Measurements from ENCODE around the gene MYO1D.
"Not testable (repeated sequence)": the region's sequence is repeated elsewhere in the genome, so short reads cannot be mapped to it uniquely, and the experiment has no call there.

MYO1D gene

GRCh38 chr17:32854207-32854606, 22.7 kb downstream of the MYO1D start:
- DNase-seq = no peak

- DNase-seq = no peak
These were observed 24.1 kb downstream of the MYO1D start for GRCh38 chr17:32852811-32853210.

DNA sequence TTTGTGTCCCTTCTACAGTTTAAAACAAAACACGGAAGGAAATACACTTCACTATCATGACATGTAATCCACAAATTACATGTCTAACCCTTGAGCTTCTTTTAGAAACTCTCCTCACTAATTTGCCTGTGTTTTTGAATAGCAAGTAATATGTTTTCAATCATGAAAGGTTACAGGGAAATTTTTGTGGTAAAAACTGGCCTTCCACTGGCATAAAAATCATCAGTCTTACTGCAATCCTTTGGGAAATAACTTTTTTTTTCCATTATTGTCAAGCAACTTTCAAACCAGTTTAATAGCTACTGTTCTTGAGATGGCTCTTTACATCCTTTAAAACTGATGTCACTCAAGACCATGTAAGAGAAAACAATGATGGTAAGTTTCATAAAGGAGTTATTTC, 27.0 kb downstream of the MYO1D start:
- no peak for DNase-seq

DNA sequence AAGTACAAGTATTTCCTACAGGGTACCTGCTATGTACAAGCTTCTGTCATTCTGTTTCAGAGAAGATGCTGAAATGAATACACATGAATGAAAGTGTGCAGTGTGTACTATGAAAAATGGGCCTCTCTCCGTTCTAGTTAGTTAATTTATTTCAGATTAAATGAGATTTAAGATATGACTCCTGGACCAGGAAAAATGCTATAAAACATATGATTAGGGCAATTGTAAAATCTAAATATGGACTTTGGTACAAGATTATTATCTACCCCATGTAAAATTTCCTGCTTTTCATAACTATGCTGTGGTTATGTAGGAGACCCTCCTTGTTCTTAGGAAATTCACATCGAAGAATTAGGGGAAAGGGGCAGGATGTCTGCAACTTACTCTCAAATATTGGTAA, 28.9 kb downstream of the MYO1D start:
- no peak for DNase-seq

- DNase-seq = no peak
These were observed 30.8 kb downstream of the MYO1D start for GRCh38 chr17:32846143-32846542.

- DNase-seq = no peak
These were observed 36.7 kb downstream of the MYO1D start for GRCh38 chr17:32840241-32840640.

DNA sequence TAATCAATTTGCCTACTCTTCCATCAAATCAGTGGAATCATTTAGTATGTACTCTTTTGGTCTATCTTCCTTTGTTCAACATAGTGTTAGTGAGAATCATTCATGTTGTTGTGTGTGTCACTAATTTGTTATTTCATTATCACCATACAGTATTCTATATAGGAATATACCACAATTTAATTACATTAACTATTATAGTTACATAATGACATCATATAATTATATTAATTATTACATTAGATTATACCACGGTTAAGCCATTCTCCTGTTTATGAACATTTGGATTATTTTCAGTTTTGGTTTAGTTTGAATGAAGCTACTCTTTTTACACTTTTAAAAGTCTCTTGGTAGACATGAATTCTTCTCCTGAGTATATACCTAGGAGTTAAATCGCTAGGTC, 40.4 kb downstream of the MYO1D start:
- DNase-seq = no peak

DNA sequence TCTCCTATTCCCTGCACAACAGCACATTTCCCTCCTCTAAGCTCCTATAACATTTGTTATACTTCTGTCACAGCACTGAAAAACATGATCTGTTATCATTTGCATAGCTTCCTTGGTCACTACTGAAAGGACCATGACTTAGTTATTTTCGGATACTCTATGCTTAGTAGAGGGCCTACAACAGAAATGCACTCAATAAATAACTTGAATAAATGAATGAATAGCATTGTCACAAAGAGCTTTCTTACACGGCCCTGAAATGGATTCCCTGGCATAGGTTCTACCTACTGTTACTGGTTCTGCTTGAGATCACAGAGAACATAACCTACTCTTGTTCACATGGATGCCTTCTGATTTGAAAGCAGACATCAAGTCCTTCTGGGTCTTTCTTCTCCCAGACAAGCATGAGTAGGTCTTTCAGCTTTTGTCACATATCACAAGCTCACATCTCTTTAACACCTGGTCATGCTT, 41.6 kb downstream of the MYO1D start:
- DNase-seq = no peak

DNA sequence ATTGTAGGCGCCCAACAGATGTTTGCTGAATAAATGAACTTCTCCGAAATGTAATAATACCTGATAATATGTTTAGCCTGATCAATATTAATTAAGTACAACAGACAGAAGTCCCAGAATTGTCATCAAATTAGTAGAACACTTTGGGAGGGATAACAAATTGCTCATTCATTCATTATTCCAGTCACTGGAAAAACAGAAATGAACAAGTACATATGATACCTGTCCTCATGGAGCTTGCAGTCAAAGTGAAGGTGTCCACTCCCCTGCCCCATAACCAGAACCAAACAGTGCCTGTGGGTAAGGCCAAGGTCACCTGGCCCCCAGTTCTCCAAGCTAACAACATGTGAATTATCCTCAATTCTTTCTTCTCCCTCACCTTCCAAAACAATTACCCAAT, 42.8 kb downstream of the MYO1D start:
- DNase-seq = no peak

GRCh38 chr17:32833526-32833925, 43.4 kb downstream of the MYO1D start:
- no peak for DNase-seq

- DNase-seq = no peak
These were observed 43.8 kb downstream of the MYO1D start for GRCh38 chr17:32833076-32833475.

DNA sequence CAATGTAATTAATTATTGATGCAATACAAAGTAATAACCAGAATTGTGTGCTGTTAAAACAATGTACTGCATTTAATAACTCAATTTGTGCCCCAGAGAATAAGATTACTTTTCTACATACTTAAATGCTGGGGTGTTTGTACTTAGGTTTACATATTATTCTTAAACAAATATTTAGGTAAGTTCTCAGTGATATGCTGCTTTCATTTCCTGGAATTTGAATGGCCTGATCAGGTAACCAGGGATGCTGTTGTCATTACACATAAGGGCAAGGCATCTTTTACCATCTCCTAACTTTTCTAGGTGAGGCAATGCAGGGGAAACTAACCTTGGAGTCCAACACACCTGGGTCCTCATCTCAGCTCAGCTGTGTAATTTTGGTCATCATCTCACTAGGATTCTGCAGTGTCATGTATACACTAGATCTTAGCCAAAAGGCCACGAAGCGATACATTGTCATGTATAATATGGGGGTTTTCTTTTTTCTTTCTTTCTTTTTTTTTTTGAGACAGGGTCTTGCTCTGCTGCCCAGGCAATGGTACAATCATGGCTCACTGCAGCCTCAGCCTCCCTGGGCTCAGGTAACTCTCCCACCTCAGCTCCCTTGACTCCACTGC, 45.2 kb downstream of the MYO1D start:
- DNase-seq = no peak

DNA sequence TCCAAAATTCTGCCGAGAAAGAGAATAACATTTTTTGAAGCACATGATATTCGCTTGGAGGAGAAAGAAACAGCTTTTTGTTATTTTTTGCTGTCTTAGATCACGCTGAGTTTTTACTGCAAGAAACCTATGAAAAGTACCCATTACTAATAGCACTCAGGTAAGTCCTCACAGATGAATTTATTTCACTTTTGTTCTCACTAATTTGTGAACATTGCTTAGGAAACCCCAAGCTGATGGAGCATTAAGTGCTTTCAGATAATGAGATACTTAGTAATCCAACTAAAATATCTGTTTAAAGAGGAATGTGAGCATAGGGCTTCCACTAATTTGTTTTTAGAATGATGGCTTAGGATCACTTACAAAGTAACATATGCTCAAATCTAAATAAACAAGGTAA, 45.7 kb downstream of the MYO1D start:
- no peak for DNase-seq

GRCh38 chr17:32828822-32829221, 48.1 kb downstream of the MYO1D start:
- DNase-seq = no peak

GRCh38 chr17:32827227-32827626, 49.7 kb downstream of the MYO1D start:
- DNase-seq = no peak

DNA sequence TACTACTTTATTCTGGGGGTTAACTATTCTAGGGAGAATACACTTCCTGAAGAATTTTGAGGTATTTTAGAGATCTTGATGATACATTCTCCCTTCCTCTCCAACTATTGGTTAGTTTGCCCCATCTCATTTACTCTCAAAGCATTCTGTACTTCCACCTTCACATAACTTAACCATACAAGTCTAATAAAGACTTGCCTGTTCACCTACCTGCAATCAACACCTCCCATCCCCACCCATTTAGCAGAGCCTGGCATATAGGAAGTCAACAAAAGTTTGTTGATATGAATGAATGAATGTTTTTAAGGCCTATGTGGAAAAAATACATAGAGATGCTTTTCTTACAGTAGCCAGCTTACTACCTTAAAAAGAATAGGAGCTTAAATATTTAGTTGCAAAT, 50.8 kb downstream of the MYO1D start:
- no peak for DNase-seq

- no peak for DNase-seq
These were observed 52.6 kb downstream of the MYO1D start for GRCh38 chr17:32824334-32824733.

- DNase-seq = no peak
These were observed 53.9 kb downstream of the MYO1D start for GRCh38 chr17:32822996-32823395.

DNA sequence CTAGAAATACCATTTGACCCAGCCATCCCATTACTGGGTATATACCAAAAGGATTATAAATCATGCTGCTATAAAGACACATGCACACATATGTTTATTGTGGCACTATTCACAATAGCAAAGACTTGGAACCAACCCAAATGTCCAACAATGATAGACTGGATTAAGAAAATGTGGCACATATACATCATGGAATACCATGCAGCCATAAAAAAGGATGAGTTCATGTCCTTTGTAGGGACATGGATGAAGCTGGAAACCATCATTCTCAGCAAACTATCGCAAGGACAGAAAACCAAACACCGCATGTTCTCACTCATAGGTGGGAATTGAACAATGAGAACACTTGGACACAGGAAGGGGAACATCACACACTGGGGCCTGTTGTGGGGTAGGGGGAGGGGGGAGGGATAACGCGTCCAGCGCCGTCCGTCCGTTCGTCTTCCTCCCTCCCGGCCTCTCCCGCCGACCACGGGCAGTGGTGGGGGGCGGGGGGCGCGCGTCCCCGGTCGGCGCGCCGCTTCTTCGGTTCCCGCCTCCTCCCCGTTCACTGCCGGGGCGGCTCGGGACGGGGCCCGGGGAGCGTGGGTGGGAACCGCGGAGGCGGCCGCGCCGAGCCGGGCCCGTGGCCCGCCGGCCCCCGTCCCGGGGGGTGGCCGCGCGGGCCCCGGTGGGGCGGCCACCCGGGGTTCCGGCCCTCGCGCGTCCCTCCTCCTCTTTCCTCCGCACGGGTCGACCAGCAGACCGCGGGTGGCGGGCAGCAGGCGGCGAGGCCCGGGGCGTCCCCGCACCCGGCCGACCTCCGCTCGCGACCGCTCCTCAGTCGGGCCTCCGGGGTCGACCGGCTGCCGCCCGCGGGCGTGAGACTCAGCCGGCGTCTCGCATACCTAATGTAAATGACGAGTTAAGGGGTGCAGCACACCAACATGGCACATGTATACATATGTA, 54.7 kb downstream of the MYO1D start:
- DNase-seq = not testable (repeated sequence)

DNA sequence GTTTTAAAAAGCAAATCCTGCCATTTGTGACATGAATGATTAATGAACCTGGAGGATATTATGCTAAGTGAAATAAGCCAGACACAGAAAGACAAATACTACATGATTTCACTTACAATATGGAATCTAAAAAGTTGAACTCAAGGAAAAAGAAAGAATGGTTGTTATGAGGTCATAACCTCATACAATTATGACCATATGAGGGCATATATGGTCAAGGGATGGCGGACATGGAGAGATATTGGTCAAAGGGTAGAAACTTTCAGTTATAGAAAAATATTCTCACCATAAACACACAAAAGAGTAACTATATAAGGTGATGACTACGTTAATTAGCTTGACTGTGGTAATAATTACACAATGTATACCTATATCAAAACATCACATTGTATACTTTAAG, 56.5 kb downstream of the MYO1D start:
- no peak for DNase-seq

DNA sequence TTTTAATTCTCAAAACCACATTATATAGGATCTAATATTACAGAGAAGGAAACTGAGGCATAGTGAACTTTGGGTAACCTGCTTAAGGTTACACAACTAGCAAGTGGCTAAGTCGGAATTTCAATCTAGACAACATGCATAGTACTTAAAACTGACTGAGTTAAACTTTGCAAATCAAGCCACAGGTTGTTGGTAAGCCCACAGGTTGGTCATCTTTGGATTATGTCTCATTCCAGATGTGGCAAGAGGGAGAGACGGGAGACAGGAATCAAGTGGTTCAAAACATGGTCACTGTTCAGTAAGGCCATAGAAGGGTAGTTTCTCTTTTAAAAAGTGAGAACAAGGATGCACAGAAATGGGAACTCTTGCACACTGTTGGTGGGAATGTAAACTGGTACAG, 57.1 kb downstream of the MYO1D start:
- no peak for DNase-seq

- DNase-seq = no peak
These were observed 57.9 kb downstream of the MYO1D start for GRCh38 chr17:32819035-32819434.

DNA sequence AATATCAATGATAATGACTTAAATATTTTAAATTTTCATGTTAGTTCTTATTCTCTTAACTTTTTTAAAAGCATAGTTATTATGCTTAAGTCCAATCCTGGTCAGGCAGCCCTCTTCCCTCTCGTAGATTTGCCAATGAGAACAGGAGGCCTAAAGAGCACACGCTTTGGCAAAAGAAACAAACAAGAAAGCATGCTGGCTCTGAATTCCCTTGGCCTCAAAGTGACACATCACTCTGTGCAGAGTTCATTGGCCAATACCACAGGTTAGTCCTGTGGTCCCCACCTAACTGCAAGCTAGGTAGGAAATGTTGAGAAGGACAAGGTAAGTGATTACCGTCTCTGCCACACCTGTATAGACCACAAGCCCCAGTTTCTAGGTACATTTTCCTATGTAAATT, 61.5 kb downstream of the MYO1D start:
- DNase-seq = no peak

DNA sequence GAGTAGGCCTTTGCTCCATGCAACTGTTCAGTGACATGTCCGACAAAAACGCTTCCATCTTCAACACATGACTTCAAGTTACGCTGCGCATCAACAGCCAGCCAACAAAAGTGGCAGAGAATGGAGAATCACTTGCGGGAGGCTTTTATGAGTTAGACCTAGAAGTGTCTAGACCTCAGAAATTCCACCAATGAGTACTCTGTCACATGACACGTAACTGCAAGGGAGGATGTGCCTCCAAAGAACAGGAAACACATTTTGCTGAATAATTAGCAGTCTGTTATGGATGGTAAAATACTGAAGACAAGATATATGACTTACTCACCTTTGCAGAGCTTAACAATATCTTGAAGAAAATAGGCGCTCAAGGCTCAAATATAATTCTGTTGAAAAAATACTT, 62.1 kb downstream of the MYO1D start:
- DNase-seq = no peak

All from DMS 273 treated with DMSO at 0.1 percent for 48 hours (cell line).